CD8-positive, alpha-beta memory T cell (primary cell): ENCODE measurements around the gene HSD17B7. TPM values are rescaled to one million over a fixed set of nuclear protein-coding genes. Genes with fewer than 3 reads are reported as not detected.

ENCODE experiments used
- CTCF ChIA-PET: fragments of 350-600 bp; sonication (Branson Sonifier 250); formaldehyde crosslinking; loops from one replicate; lab custom pipeline; 2021; ENCODE audit warnings: antibody characterized with exemption; lab: Charles Lee
- POLR2A ChIA-PET: fragments of 350-600 bp; sonication (Branson Sonifier 250); formaldehyde crosslinking; loops from one replicate; lab custom pipeline; 2021; ENCODE audit warnings: antibody characterized with exemption; lab: Charles Lee
- DNase-seq, 5 donors: peaks; one replicate each; pipeline versions ENCODE4 v3.0.0 to v3.0.0-alpha.2; 2020 to 2022; ENCODE audit warnings: mixed read lengths in 1 of 5
- H3K27ac ChIP-seq: one replicate; pipeline ENCODE4 v1.7.0; 2013; ENCODE audit warnings: low read depth, mild to moderate bottlenecking, low read length, moderate library complexity
- H3K27me3 ChIP-seq: 2 replicates; pipeline ENCODE4 v1.7.0; 2013; ENCODE audit warnings: low read length, mild to moderate bottlenecking; ENCODE audit not compliant: insufficient read depth, poor library complexity, severe bottlenecking
- H3K36me3 ChIP-seq: 2 replicates; pipeline ENCODE4 v1.7.0; 2013; ENCODE audit warnings: mild to moderate bottlenecking, low read length, moderate library complexity; ENCODE audit not compliant: insufficient read depth
- H3K4me1 ChIP-seq: 2 replicates; pipeline ENCODE4 v1.7.0; 2013; ENCODE audit warnings: mild to moderate bottlenecking, low read length, moderate library complexity; ENCODE audit not compliant: insufficient read depth
- H3K4me3 ChIP-seq: 2 replicates; pipeline ENCODE4 v1.7.0; 2013; ENCODE audit warnings: mild to moderate bottlenecking, low read length
- H3K9me3 ChIP-seq: 2 replicates; pipeline ENCODE4 v1.7.0; 2013; ENCODE audit warnings: mild to moderate bottlenecking, low read length
- H3K27ac Mint-ChIP-seq, 8 donors: one replicate each; pipeline ENCODE4 v1.8.0; 2020 to 2021; ENCODE audit warnings: mixed read lengths in 8 of 8, mild to moderate bottlenecking in 6 of 8, inconsistent platforms in 3 of 8, moderate library complexity in 3 of 8
- H3K27me3 Mint-ChIP-seq, 2 donors: one replicate each; pipeline ENCODE4 v1.8.0; 2020 to 2021; ENCODE audit warnings: mixed read lengths in 2 of 2, mild to moderate bottlenecking in 1 of 2, moderate library complexity in 1 of 2
- H3K36me3 Mint-ChIP-seq, 3 donors: one replicate each; pipeline ENCODE4 v1.8.0; 2020 to 2021; ENCODE audit warnings: mixed read lengths in 3 of 3, inconsistent platforms in 1 of 3, mild to moderate bottlenecking in 1 of 3
- H3K4me1 Mint-ChIP-seq, 3 donors: one replicate each; pipeline ENCODE4 v1.8.0; 2020 to 2021; ENCODE audit warnings: mixed read lengths in 3 of 3, inconsistent platforms in 1 of 3, mild to moderate bottlenecking in 1 of 3
- H3K4me3 Mint-ChIP-seq, 7 donors: one replicate each; pipeline ENCODE4 v1.8.0; 2020 to 2021; ENCODE audit warnings: mixed read lengths in 7 of 7, mild to moderate bottlenecking in 6 of 7, moderate library complexity in 4 of 7, inconsistent platforms in 2 of 7
- H3K9me3 Mint-ChIP-seq, 5 donors: one replicate each; pipeline ENCODE4 v1.8.0; 2020 to 2022; ENCODE audit warnings: mixed read lengths in 5 of 5, mild to moderate bottlenecking in 3 of 5, moderate library complexity in 2 of 5, inconsistent platforms in 1 of 5
- polyA plus RNA-seq: library from polyadenylated mRNA; unstranded; fragments of 300-500 nt; fragmentation: Illumina TruSeq; gene quantifications from one replicate; pipeline ENCODE4 v1.2.3, GENCODE V29; 2021
- total RNA-seq, 2 experiments: library from RNA; stranded (reverse); gene quantifications; one replicate each; pipeline ENCODE4 v1.2.3, GENCODE V29; 2021

HSD17B7 gene
- total and polyA plus RNA-seq, 3 experiments from 2014 or later = 18.7 to 22.6 (median 20.4) TPM

GRCh38 chr1:162838863-162839262 is 48.4 kb downstream of the HSD17B7 start:
- H3K27me3 Mint-ChIP-seq = peaks cover 13 to 17% of the 10 kb centered on the region in 2 donors
- ChIA-PET POLR2A (no interaction called here), CTCF (no interaction called here)
- no peak for DNase-seq
- H3K4me1 Mint-ChIP-seq = peaks cover 4 to 22% (median 7%) of the 10 kb centered on the region in 3 donors
- H3K4me3 Mint-ChIP-seq = no peak overlapping the region
- peaks cover 6 to 24% (median 19%) of the 10 kb centered on the region in 5 donors for H3K9me3 Mint-ChIP-seq
- H3K27ac Mint-ChIP-seq = no peak overlapping the region
- Histone ChIP-seq H3K27ac (no peak overlapping the region), H3K9me3 (no peaks in the 10 kb centered on the region), H3K27me3 (no peaks in the 10 kb centered on the region), H3K4me1 (no peaks in the 10 kb centered on the region), H3K36me3 (no peaks in the 10 kb centered on the region), H3K4me3 (no peak overlapping the region)
- H3K36me3 Mint-ChIP-seq = peaks cover 2 to 25% (median 3%) of the 10 kb centered on the region in 3 donors

DNA sequence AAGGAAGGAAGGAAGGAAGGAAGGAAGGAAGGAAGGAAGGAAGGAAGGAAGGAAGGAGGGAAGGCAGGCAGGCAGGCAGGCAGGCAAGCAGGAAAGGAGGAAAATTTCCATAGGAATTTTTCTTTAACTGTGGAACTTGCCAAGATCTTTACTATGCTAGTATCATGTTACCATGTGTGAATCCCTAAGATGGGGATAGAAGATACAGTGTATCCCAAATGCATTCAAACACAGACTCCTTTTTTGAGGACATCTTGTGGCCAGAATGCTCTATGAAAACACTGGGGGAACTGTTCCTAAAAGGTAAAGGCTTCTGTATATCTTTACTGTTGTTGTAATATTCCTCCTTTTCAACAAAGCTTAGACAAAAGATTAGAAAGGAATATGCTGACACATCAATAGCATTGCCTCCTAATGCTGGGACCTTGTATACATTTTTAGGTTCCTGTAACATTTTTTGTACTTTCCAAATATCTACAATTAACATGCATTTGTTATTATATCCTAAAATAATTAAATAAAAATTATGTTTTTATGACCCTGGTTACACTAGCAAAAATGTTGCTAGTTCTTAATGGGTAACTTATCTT is 49.8 kb downstream of the HSD17B7 start:
- Mint-ChIP-seq H3K27ac (no peak overlapping the region), H3K4me3 (no peak overlapping the region), H3K9me3 (peaks cover 6 to 24% (median 19%) of the 10 kb centered on the region in 5 donors), H3K36me3 (peaks cover 2 to 25% (median 3%) of the 10 kb centered on the region in 3 donors), H3K4me1 (peaks cover 0 to 7% (median 3%) of the 10 kb centered on the region in 3 donors), H3K27me3 (peaks cover 10 to 17% of the 10 kb centered on the region in 2 donors)
- Histone ChIP-seq H3K9me3 (no peaks in the 10 kb centered on the region), H3K27me3 (no peaks in the 10 kb centered on the region), H3K36me3 (no peaks in the 10 kb centered on the region), H3K27ac (no peak overlapping the region), H3K4me1 (no peaks in the 10 kb centered on the region), H3K4me3 (no peak overlapping the region)
- CTCF ChIA-PET = no interaction called here
- POLR2A ChIA-PET = no interaction called here
- DNase-seq = no peak

DNA sequence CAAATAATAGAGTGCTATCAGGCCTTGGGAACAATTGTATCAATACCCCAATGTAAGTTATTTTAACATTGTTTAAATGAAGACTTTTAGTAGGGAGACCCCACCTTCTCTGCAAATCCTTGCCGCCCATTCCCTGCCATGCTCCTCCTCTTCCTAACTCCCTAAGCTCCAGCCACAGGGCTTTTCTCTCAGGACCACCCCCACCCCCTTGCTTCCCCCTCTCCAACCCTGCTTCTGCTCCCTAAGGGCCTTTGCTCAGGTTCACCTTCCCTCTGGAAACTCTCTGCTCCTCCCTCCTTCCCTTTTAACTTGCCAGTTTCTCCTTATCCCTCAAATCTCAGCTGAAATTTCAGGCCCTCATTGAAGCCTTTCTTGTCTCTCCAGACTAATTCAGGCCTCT is 53.7 kb downstream of the HSD17B7 start:
- DNase-seq = no peak
- Mint-ChIP-seq H3K27ac (no peak overlapping the region), H3K36me3 (peaks cover 0 to 3% (median 0%) of the 10 kb centered on the region in 3 donors), H3K4me1 (no peaks in the 10 kb centered on the region), H3K4me3 (no peak overlapping the region), H3K27me3 (peaks cover 13 to 20% of the 10 kb centered on the region in 2 donors), H3K9me3 (peaks cover under 1 to 9% (median 6%) of the 10 kb centered on the region in 5 donors)
- H3K36me3 ChIP-seq = no peaks in the 10 kb centered on the region
- H3K4me3 ChIP-seq = no peak overlapping the region
- ChIA-PET CTCF (interaction anchor here (1.4 kb wide), 1 partner anchor 471 kb away, joined by 4 read pairs; no protein-coding TSS in a partner anchor), POLR2A (no interaction called here)
- no peaks in the 10 kb centered on the region for H3K9me3 ChIP-seq
- no peak overlapping the region for H3K27ac ChIP-seq
- no peaks in the 10 kb centered on the region for H3K27me3 ChIP-seq
- no peaks in the 10 kb centered on the region for H3K4me1 ChIP-seq

GRCh38 chr1:162846256-162847212 is 56.0 kb downstream of the HSD17B7 start:
- no peaks in the 10 kb centered on the region for H3K9me3 Mint-ChIP-seq
- Histone ChIP-seq H3K9me3 (no peaks in the 10 kb centered on the region), H3K4me1 (no peaks in the 10 kb centered on the region), H3K27ac (no peak overlapping the region), H3K27me3 (no peaks in the 10 kb centered on the region), H3K4me3 (no peak overlapping the region), H3K36me3 (no peaks in the 10 kb centered on the region)
- no peak overlapping the region for H3K4me3 Mint-ChIP-seq
- no peak overlapping the region for H3K27ac Mint-ChIP-seq
- H3K36me3 Mint-ChIP-seq = no peaks in the 10 kb centered on the region
- POLR2A ChIA-PET = no interaction called here
- peaks cover 19 to 28% of the 10 kb centered on the region in 2 donors for H3K27me3 Mint-ChIP-seq
- DNase-seq = no peak
- CTCF ChIA-PET = interaction anchor here (0.9 kb wide), 1 partner anchor 13 kb away, joined by 3 read pairs; no protein-coding TSS in a partner anchor
- no peaks in the 10 kb centered on the region for H3K4me1 Mint-ChIP-seq

DNA sequence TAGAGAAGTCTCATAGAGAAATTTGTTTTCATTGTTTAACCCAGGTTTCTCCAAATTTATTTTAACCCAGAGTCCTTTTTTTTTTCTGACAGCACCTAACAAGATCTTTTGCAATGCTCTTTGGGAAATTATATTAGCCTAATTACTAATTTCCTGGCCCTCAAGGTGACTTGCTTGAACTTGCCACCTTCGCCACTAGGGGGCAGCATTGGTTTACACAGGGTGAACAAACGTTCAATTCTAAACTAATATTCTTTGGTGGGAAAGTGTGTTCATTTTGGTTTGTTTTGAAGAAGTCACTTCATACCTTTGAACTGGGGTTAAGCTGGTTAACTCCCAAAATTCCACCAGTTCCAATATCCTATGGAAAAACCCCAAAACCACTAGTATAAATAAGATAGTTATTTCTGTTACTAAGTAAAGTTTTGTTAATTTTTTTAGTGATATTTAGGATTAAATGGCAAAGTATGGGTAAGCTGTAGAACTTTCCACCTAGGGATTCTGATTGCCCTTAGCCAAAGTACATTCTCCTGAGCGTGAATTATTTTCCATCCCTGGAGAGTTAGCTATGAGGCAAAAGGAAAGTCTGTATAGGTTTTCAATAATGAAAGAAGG is 57.4 kb downstream of the HSD17B7 start:
- Mint-ChIP-seq H3K4me3 (no peak overlapping the region), H3K36me3 (no peaks in the 10 kb centered on the region), H3K27ac (no peak overlapping the region), H3K4me1 (no peaks in the 10 kb centered on the region), H3K9me3 (no peaks in the 10 kb centered on the region), H3K27me3 (peaks cover 13 to 23% of the 10 kb centered on the region in 2 donors)
- Histone ChIP-seq H3K4me1 (no peaks in the 10 kb centered on the region), H3K9me3 (no peaks in the 10 kb centered on the region), H3K27me3 (no peaks in the 10 kb centered on the region), H3K36me3 (no peaks in the 10 kb centered on the region), H3K4me3 (no peak overlapping the region), H3K27ac (no peak overlapping the region)
- ChIA-PET CTCF (interaction anchor here (0.7 to 1.2 kb wide), 5 partner anchors 11 to 474 kb away, joined by 3 to 5 read pairs (median 4); partner anchors contain the start of genes CCDC190 and NUF2), POLR2A (no interaction called here)
- peak; percentile 37 to 84 (median 70) for DNase-seq

DNA sequence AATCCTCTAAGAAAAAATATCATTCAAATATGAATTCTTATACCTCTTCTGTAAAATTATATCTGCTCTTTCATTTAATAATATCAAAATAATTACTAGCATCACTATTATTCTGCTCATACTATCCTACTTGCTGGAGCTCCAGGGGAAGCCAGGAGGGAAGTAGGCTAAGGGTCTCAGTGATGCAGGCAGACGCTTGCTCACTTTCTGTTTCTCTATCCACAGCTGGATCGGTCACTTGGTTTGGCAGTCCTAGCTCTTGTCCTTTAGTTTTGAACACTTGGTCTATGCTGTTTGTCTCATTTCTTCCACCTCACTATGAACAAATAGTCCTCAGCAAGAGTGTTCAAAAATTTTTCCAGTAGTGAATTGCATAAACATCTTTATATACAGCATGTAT is 59.2 kb downstream of the HSD17B7 start:
- no peaks in the 10 kb centered on the region for H3K4me1 ChIP-seq
- no peaks in the 10 kb centered on the region for H3K9me3 Mint-ChIP-seq
- H3K4me3 ChIP-seq = no peak overlapping the region
- POLR2A ChIA-PET = no interaction called here
- no peaks in the 10 kb centered on the region for H3K27me3 ChIP-seq
- H3K36me3 Mint-ChIP-seq = no peaks in the 10 kb centered on the region
- CTCF ChIA-PET = no interaction called here
- H3K4me3 Mint-ChIP-seq = no peak overlapping the region
- no peaks in the 10 kb centered on the region for H3K4me1 Mint-ChIP-seq
- H3K9me3 ChIP-seq = no peaks in the 10 kb centered on the region
- no peak overlapping the region for H3K27ac Mint-ChIP-seq
- H3K27ac ChIP-seq = no peak overlapping the region
- DNase-seq = no peak
- peaks cover 9 to 23% of the 10 kb centered on the region in 2 donors for H3K27me3 Mint-ChIP-seq
- H3K36me3 ChIP-seq = no peaks in the 10 kb centered on the region

GRCh38 chr1:162851341-162851740 is 60.8 kb downstream of the HSD17B7 start:
- POLR2A ChIA-PET = no interaction called here

More at GRCh38 chr1:162851341-162851740, 60.8 kb downstream of the HSD17B7 start:
- Histone ChIP-seq H3K4me1 (no peaks in the 10 kb centered on the region), H3K9me3 (no peaks in the 10 kb centered on the region), H3K27me3 (no peaks in the 10 kb centered on the region), H3K36me3 (no peaks in the 10 kb centered on the region), H3K4me3 (no peak overlapping the region), H3K27ac (no peak overlapping the region)
- no peaks in the 10 kb centered on the region for H3K36me3 Mint-ChIP-seq
- no peaks in the 10 kb centered on the region for H3K4me1 Mint-ChIP-seq
- no peak overlapping the region for H3K27ac Mint-ChIP-seq
- CTCF ChIA-PET = interaction anchor here (0.8 kb wide), 1 partner anchor 464 kb away, joined by 3 read pairs; no protein-coding TSS in a partner anchor
- no peaks in the 10 kb centered on the region for H3K9me3 Mint-ChIP-seq
- no peak overlapping the region for H3K4me3 Mint-ChIP-seq
- H3K27me3 Mint-ChIP-seq = peaks cover 9 to 23% of the 10 kb centered on the region in 2 donors
- DNase-seq = no peak
